K562 (cell line): ENCODE measurements around the gene IL31RA. TPM values are rescaled to one million over a fixed set of nuclear protein-coding genes. Genes with fewer than 3 reads are reported as not detected.

Source experiments
- ATAC-seq: fragments of 200-7000 bp; cut with Tn5 transposase; 3 replicates; pipeline ENCODE4 v1.9.1; 2020; ENCODE audit warnings: moderate library complexity
- BruUV-seq: library from RNA; stranded (reverse); fragments of 400-500 nt; replicated peaks from 2 replicates; lab custom pipeline; 2021; lab: Mats Ljungman, UMichigan
- CTCF ChIA-PET: fragments of 300-600 bp; formaldehyde crosslinking; extraction: SDS; loops from one replicate; lab custom pipeline; 2021; ENCODE audit warnings: low intra/inter-chr PET ratio; lab: Yijun Ruan, JAX
- POLR2A ChIA-PET: fragments of 300-600, 350-650 bp; sonication (Branson Sonifier 250); formaldehyde crosslinking; extraction: SDS; loops from one replicate; lab custom pipeline; 2021; ENCODE audit warnings: antibody characterized with exemption, inconsistent platforms; lab: Yijun Ruan, JAX
- DNase-seq, 4 experiments: peaks; one replicate each; pipeline versions ENCODE4 v3.0.0 to v3.0.0-alpha.2; 2011 to 2018; ENCODE audit warnings: low spot score in 3 of 4, mixed read lengths in 3 of 4; ENCODE audit errors: extremely low read depth in 1 of 4
- FAIRE-seq: peaks from 2 replicates; lab custom pipeline; 2011; peaks lifted over from hg19 to GRCh38; lab: Jason Lieb, UNC
- H2AFZ ChIP-seq: 2 replicates; pipeline ENCODE4 v1.6.0; 2011; ENCODE audit warnings: low read depth, low read length, control low read depth, inconsistent platforms
- H3K27ac ChIP-seq: fragments of 200-600 bp; 3 replicates; pipeline ENCODE4 v1.8.0; 2011; ENCODE audit warnings: low read depth, mild to moderate bottlenecking, control low read depth, inconsistent platforms, low read length, moderate library complexity, mixed read lengths; ENCODE audit errors: extremely low read depth
- H3K27me3 ChIP-seq, 2 experiments: fragments of 300-600 bp in 1 of 2; 2 replicates in 1 of 2; 3 replicates in 1 of 2; pipeline versions ENCODE4 v1.6.0 to v1.8.0; 2011; ENCODE audit warnings: inconsistent platforms in 2 of 2, low read length in 2 of 2, mild to moderate bottlenecking in 1 of 2, mixed read lengths in 1 of 2, moderate library complexity in 1 of 2; ENCODE audit not compliant: control insufficient read depth in 2 of 2, insufficient read depth in 2 of 2
- H3K36me3 ChIP-seq: fragments of 300-600 bp; 3 replicates; pipeline ENCODE4 v1.8.0; 2011; ENCODE audit warnings: mild to moderate bottlenecking, low read length, inconsistent platforms; ENCODE audit not compliant: control insufficient read depth, insufficient read depth
- H3K4me1 ChIP-seq, 2 experiments: fragments of 200-600 bp in 1 of 2; replicated peaks in 1 of 2; 2 replicates in 1 of 2; 3 replicates in 1 of 2; pipeline versions ENCODE4 v1.5.1 to v1.8.0; 2011; ENCODE audit warnings: inconsistent platforms in 2 of 2, low read length in 2 of 2, mild to moderate bottlenecking in 1 of 2, mixed read lengths in 1 of 2, moderate library complexity in 1 of 2; ENCODE audit not compliant: control insufficient read depth in 2 of 2, insufficient read depth in 2 of 2
- H3K4me2 ChIP-seq: 2 replicates; pipeline ENCODE4 v1.6.1; 2011; ENCODE audit warnings: low read length, control low read depth, inconsistent platforms, mixed read lengths; ENCODE audit not compliant: insufficient read depth
- H3K4me3 ChIP-seq: fragments of 200-600 bp; sonication (generic), shearing (Covaris generic); 2 replicates; pipeline ENCODE4 v1.5.1; 2016; ENCODE audit warnings: control low read depth, inconsistent platforms
- H3K79me2 ChIP-seq: fragments of 200-600 bp; 3 replicates; pipeline ENCODE4 v1.8.0; 2011; ENCODE audit warnings: low read length, inconsistent platforms; ENCODE audit not compliant: control insufficient read depth, insufficient read depth
- H3K9ac ChIP-seq, 2 experiments: 2 replicates each; pipeline versions ENCODE4 v1.6.0 to v1.6.1; 2011; ENCODE audit warnings: low read depth in 2 of 2, low read length in 2 of 2, control low read depth in 1 of 2, inconsistent platforms in 1 of 2, mild to moderate bottlenecking in 1 of 2, mixed read lengths in 1 of 2; ENCODE audit not compliant: insufficient read depth in 1 of 2
- H3K9me1 ChIP-seq: one replicate; pipeline ENCODE4 v1.6.0; 2011; ENCODE audit warnings: inconsistent platforms, mild to moderate bottlenecking, low read length, moderate library complexity; ENCODE audit not compliant: control insufficient read depth, insufficient read depth
- H3K9me3 ChIP-seq: replicated peaks from 2 replicates; pipeline ENCODE4 v1.5.1; 2011; ENCODE audit warnings: low read depth, low read length, inconsistent platforms; ENCODE audit not compliant: control insufficient read depth, insufficient read depth
- H4K20me1 ChIP-seq: replicated peaks from 2 replicates; pipeline ENCODE4 v1.6.1; 2011; ENCODE audit warnings: low read length, inconsistent platforms, mixed read lengths; ENCODE audit not compliant: control insufficient read depth, insufficient read depth
- ARHGAP35 ChIP-seq: fragments of 450-650 bp; IDR thresholded peaks from 2 replicates; pipeline ENCODE4 v1.6.1; 2018; ENCODE audit not compliant: partially characterized antibody
- BCLAF1 ChIP-seq, 2 experiments: fragments of 450-650 bp in 1 of 2; IDR thresholded peaks; 2 replicates each; pipeline ENCODE4 v1.6.1; 2011 to 2017; ENCODE audit warnings: low read depth in 2 of 2, antibody characterized with exemption in 1 of 2, borderline replicate concordance in 1 of 2, low read length in 1 of 2, mild to moderate bottlenecking in 1 of 2, mixed read lengths in 1 of 2; ENCODE audit not compliant: control insufficient read depth in 1 of 2
- E2F4 ChIP-seq: sonication (generic); formaldehyde crosslinking; IDR thresholded peaks from 2 replicates; pipeline ENCODE4 v1.8.0; 2022; ENCODE audit warnings: mild to moderate bottlenecking, low read depth, missing genetic modification reagents
- GTF2A2 ChIP-seq: IDR thresholded peaks from 2 replicates; pipeline ENCODE4 v1.6.1; 2016; ENCODE audit warnings: mild to moderate bottlenecking, missing genetic modification characterization, missing compliant biosample characterization
- HDAC2 ChIP-seq: fragments of 450-650 bp; IDR thresholded peaks from 2 replicates; pipeline ENCODE4 v1.6.1; 2016; ENCODE audit warnings: mild to moderate bottlenecking
- IRF9 ChIP-seq: fragments of 450-650 bp; IDR thresholded peaks from 2 replicates; pipeline ENCODE4 v1.6.1; 2016; ENCODE audit warnings: missing biosample characterization, missing genetic modification characterization
- KLF10 ChIP-seq: fragments of 250-450 bp; sonication (Bioruptor Pico); IDR thresholded peaks from 2 replicates; pipeline ENCODE4 v1.6.1; 2021; ENCODE audit warnings: matching md5 sums
- KLF13 ChIP-seq: fragments of 450-650 bp; IDR thresholded peaks from 2 replicates; pipeline ENCODE4 v1.6.1; 2016; ENCODE audit warnings: missing genetic modification characterization, low read depth, mild to moderate bottlenecking, missing compliant biosample characterization, moderate library complexity, borderline replicate concordance
- NR0B1 ChIP-seq: fragments of 450-650 bp; IDR thresholded peaks from one replicate; pipeline ENCODE4 v1.6.1; 2018; ENCODE audit warnings: mild to moderate bottlenecking, moderate library complexity; ENCODE audit not compliant: partially characterized antibody
- RBM15 ChIP-seq: fragments of 200-400 bp; formaldehyde crosslinking; IDR thresholded peaks from 2 replicates; pipeline ENCODE4 v1.6.1; 2018; ENCODE audit warnings: mild to moderate bottlenecking, low read length, moderate library complexity; ENCODE audit not compliant: insufficient read depth
- SMC3 ChIP-seq: conservative IDR thresholded peaks from 2 replicates; pipeline ENCODE4 v1.6.1; 2011; ENCODE audit warnings: low read depth, low read length, improper control_type of control experiment; ENCODE audit not compliant: insufficient read depth
- TCF7 ChIP-seq: sonication (generic); IDR thresholded peaks from 2 replicates; pipeline ENCODE4 v1.6.1; 2016; ENCODE audit warnings: antibody characterized with exemption, borderline replicate concordance
- ZNF143 ChIP-seq: sonication (generic); formaldehyde crosslinking; IDR thresholded peaks from 2 replicates; pipeline ENCODE4 v1.9.0; 2022; ENCODE audit warnings: mild to moderate bottlenecking, missing genetic modification reagents
- ZNF431 ChIP-seq: sonication (generic); formaldehyde crosslinking; IDR thresholded peaks from 2 replicates; pipeline ENCODE4 v1.8.0; 2022; ENCODE audit warnings: mild to moderate bottlenecking, missing genetic modification reagents
- WGBS: fragments of 100-300 bp; shearing (Covaris generic); methylation state at CpG from one replicate; pipeline ENCODE4 v1.1.6; 2016; ENCODE audit warnings: low coverage, mixed read lengths; ENCODE audit not compliant: insufficient coverage; ENCODE audit errors: missing lambda C conversion rate; 5-methylcytosine and 5-hydroxymethylcytosine counted together
- in situ Hi-C: fragments of 300-500 bp; cut with MboI; formaldehyde crosslinking; loops from 4 replicates; pipeline ENCODE4 v1.15.0; 2018; ENCODE audit warnings: inconsistent platforms, mixed read lengths
- intact Hi-C: fragments of 100-400 bp; cut with micrococcal nuclease; formaldehyde crosslinking; loops from 2 replicates; pipeline ENCODE4 v1.14.2; 2022
- polyA plus RNA-seq, 8 experiments: library from polyadenylated mRNA; depleted of rRNA in 4 of 8; stranded (reverse) in 5 of 8; unstranded in 3 of 8; fragments of >200 nt; fragmentation: Nextera tagmentation in 2 of 8; fragmentation: Illumina TruSeq in 1 of 8; extraction: Ambion mirVana in 2 of 8; extraction: Trizol in 1 of 8; gene quantifications; 2 replicates each; pipeline versions ENCODE4 v1.2.1 to v1.2.3, GENCODE V29; 2011 to 2014; ENCODE audit warnings: inconsistent platforms in 1 of 8, missing spikeins in 1 of 8
- total RNA-seq, 7 experiments: library from RNA; depleted of rRNA in 6 of 7; stranded (reverse); fragments of >200 nt in 6 of 7; fragmentation: Illumina TruSeq in 2 of 7; extraction: Trizol in 2 of 7; gene quantifications; 2 replicates each; pipeline versions ENCODE4 v1.2.1 to v1.2.3, GENCODE V29; 2011 to 2021; ENCODE audit warnings: low replicate concordance in 1 of 7
- TF ChIP-seq, protein P1 (sequence below): IDR thresholded peaks from 2 replicates; pipeline ENCODE4 v1.6.1; 2011; ENCODE audit not compliant: insufficient read length; ENCODE audit errors: extremely low read depth

The IL31RA gene
- total and polyA plus RNA-seq, 9 of the 15 experiments (the other 6 are each of a cell fraction or from before 2014, with no cell fraction given) = not detected

- no peak overlapping the region for H3K9ac ChIP-seq
- POLR2A ChIA-PET = interaction anchor here (1.2 kb wide), 1 partner anchor 14 kb away, joined by 3 read pairs; no protein-coding TSS in a partner anchor
- TF ChIP-seq GTF2A2 (tag) (no peak), E2F4 (CRISPR knock-in tag) (no peak), ZNF143 (CRISPR knock-in tag) (no peak), ZNF431 (no peak), TCF7 (no peak), SMC3 (no peak), RBM15 (no peak), BCLAF1 (IDR thresholded peaks at IDR 0.05; ENCODE audit: borderline replicate concordance in 1 of 2, control insufficient read depth in 1 of 2, low read depth in 2 of 2, low read length in 1 of 2) (no peak), NR0B1 (no peak), KLF10 (CRISPR knock-in tag) (no peak), HDAC2 (no peak), IRF9 (tag) (no peak), KLF13 (tag) (no peak), ARHGAP35 (no peak)
- TF ChIP-seq, protein P1, sequence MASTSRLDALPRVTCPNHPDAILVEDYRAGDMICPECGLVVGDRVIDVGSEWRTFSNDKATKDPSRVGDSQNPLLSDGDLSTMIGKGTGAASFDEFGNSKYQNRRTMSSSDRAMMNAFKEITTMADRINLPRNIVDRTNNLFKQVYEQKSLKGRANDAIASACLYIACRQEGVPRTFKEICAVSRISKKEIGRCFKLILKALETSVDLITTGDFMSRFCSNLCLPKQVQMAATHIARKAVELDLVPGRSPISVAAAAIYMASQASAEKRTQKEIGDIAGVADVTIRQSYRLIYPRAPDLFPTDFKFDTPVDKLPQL = no peak
- in situ Hi-C loops = no loop called here
- no peak overlapping the region for H2AFZ ChIP-seq
- CTCF ChIA-PET = no interaction called here
- no peak overlapping the region for H3K4me3 ChIP-seq
- no peaks in the 10 kb centered on the region for H3K79me2 ChIP-seq
- WGBS = 4% methylated on average over 5 of the region's 5 CpGs
- DNase-seq = no peak
- no peak overlapping the region for H3K27ac ChIP-seq
- no peaks in the 10 kb centered on the region for H4K20me1 ChIP-seq
- no peak overlapping the region for H3K4me2 ChIP-seq
- no peak for ATAC-seq
- H3K9me3 ChIP-seq = no peaks in the 10 kb centered on the region
- H3K36me3 ChIP-seq = no peaks in the 10 kb centered on the region
- H3K27me3 ChIP-seq = peaks cover 12 to 30% of the 10 kb centered on the region in 2 experiments
- BruUV-seq = no TSS peak
- intact Hi-C loops = no loop called here
- H3K9me1 ChIP-seq = no peaks in the 10 kb centered on the region
- FAIRE-seq = no peak
- no peaks in the 10 kb centered on the region for H3K4me1 ChIP-seq
These were observed 51.5 kb downstream of the IL31RA start for GRCh38 chr5:55902696-55903095.
